H1 (cell line): Measurements from ENCODE around the gene PKP1. TPM values are rescaled to one million over a fixed set of nuclear protein-coding genes. Genes with fewer than 3 reads are reported as not detected.

Source experiments
- CTCF ChIA-PET: fragments of 300-600 bp; sonication (Branson Sonifier 250); formaldehyde crosslinking; loops from one replicate; lab custom pipeline; 2021; ENCODE audit not compliant: partially characterized antibody; lab: Charles Lee
- POLR2A ChIA-PET: fragments of 300-600 bp; sonication (Branson Sonifier 250); formaldehyde crosslinking; loops from one replicate; lab custom pipeline; 2021; ENCODE audit warnings: inconsistent platforms; ENCODE audit not compliant: partially characterized antibody; lab: Charles Lee
- DNase-seq, 2 experiments: peaks; one replicate each; pipeline versions ENCODE4 v3.0.0 to v3.0.0-alpha.2; 2010 to 2022; ENCODE audit warnings: low spot score in 2 of 2, low read depth in 1 of 2, mixed read lengths in 1 of 2
- FAIRE-seq: peaks from 2 replicates; lab custom pipeline; 2011; peaks lifted over from hg19 to GRCh38; lab: Jason Lieb, UNC
- H2AFZ ChIP-seq: 2 replicates; pipeline ENCODE4 v1.8.1; 2012; ENCODE audit warnings: low read length, inconsistent platforms
- H2AK5ac ChIP-seq: 2 replicates; pipeline ENCODE4 v1.6.1; 2013; ENCODE audit warnings: low read depth, low read length
- H2BK120ac ChIP-seq: replicated peaks from 2 replicates; pipeline ENCODE3; 2013; ENCODE audit warnings: low read depth, low read length, inconsistent platforms
- H2BK12ac ChIP-seq: 2 replicates; pipeline ENCODE4 v1.6.1; 2013; ENCODE audit warnings: low read depth, low read length
- H2BK15ac ChIP-seq: 2 replicates; pipeline ENCODE4 v1.6.1; 2013; ENCODE audit warnings: low read length
- H2BK20ac ChIP-seq: 2 replicates; pipeline ENCODE4 v1.6.1; 2013; ENCODE audit warnings: low read length
- H2BK5ac ChIP-seq: 2 replicates; pipeline ENCODE4 v1.6.1; 2013; ENCODE audit warnings: low read depth, low read length
- H3K14ac ChIP-seq: 2 replicates; pipeline ENCODE4 v1.6.1; 2013; ENCODE audit warnings: inconsistent platforms; ENCODE audit not compliant: insufficient read length
- H3K18ac ChIP-seq: 2 replicates; pipeline ENCODE4 v1.6.1; 2013; ENCODE audit warnings: low read length; ENCODE audit errors: extremely low read depth
- H3K23ac ChIP-seq: 2 replicates; pipeline ENCODE4 v1.6.1; 2013; ENCODE audit warnings: inconsistent platforms; ENCODE audit not compliant: insufficient read length
- H3K23me2 ChIP-seq: 2 replicates; pipeline ENCODE4 v1.6.1; 2013; ENCODE audit warnings: low read depth, low read length
- H3K27ac ChIP-seq: 2 replicates; pipeline ENCODE4 v1.6.1; 2011; ENCODE audit warnings: low read depth, low read length, inconsistent platforms
- H3K27me3 ChIP-seq, 4 experiments: replicated peaks in 1 of 4; 1 replicate in 1 of 4; 2 replicates in 3 of 4; pipeline versions ENCODE4 v1.6.1 to v1.8.1; 2011 to 2013; ENCODE audit warnings: low read length in 3 of 4, mild to moderate bottlenecking in 3 of 4, inconsistent platforms in 2 of 4, mixed read lengths in 2 of 4, moderate library complexity in 1 of 4; ENCODE audit not compliant: control insufficient read depth in 3 of 4, insufficient read depth in 3 of 4; ENCODE audit errors: extremely low read depth in 1 of 4
- H3K36me3 ChIP-seq, 4 experiments: 2 replicates each; pipeline versions ENCODE4 v1.6.1 to v1.8.1; 2011 to 2013; ENCODE audit warnings: mild to moderate bottlenecking in 4 of 4, low read length in 3 of 4, moderate library complexity in 2 of 4, control low read depth in 1 of 4, inconsistent platforms in 1 of 4; ENCODE audit not compliant: insufficient read depth in 4 of 4, control insufficient read depth in 2 of 4
- H3K4ac ChIP-seq: replicated peaks from 2 replicates; pipeline ENCODE3; 2013; ENCODE audit warnings: low read length, low read depth, mixed read lengths, inconsistent platforms; ENCODE audit not compliant: insufficient read length
- H3K4me1 ChIP-seq, 4 experiments: replicated peaks in 1 of 4; 1 replicate in 1 of 4; 2 replicates in 3 of 4; pipeline versions ENCODE4 v1.6.1 to v1.8.1; 2011 to 2013; ENCODE audit warnings: low read length in 3 of 4, inconsistent platforms in 2 of 4, mixed read lengths in 1 of 4; ENCODE audit not compliant: insufficient read depth in 4 of 4, control insufficient read depth in 3 of 4
- H3K4me2 ChIP-seq, 2 experiments: 2 replicates each; pipeline versions ENCODE4 v1.6.1 to v1.8.1; 2011 to 2013; ENCODE audit warnings: low read depth in 2 of 2, low read length in 2 of 2, control low read depth in 1 of 2, inconsistent platforms in 1 of 2, mild to moderate bottlenecking in 1 of 2; ENCODE audit not compliant: insufficient read depth in 1 of 2
- H3K4me3 ChIP-seq, 4 experiments: fragments of 200-600, 300-600 bp in 1 of 4; sonication (generic), shearing (Covaris generic), sonication (Bioruptor Twin) in 1 of 4; 2 replicates each; pipeline versions ENCODE4 v1.5.1 to v1.8.1; 2011 to 2016; ENCODE audit warnings: low read length in 4 of 4, low read depth in 3 of 4, control low read depth in 2 of 4, inconsistent platforms in 2 of 4, mild to moderate bottlenecking in 2 of 4, mixed read lengths in 1 of 4, moderate library complexity in 1 of 4; ENCODE audit not compliant: insufficient read depth in 2 of 4; ENCODE audit errors: extremely low read depth in 1 of 4
- H3K56ac ChIP-seq: replicated peaks from 2 replicates; pipeline ENCODE3; 2013; ENCODE audit warnings: low read depth, mild to moderate bottlenecking, mixed read lengths, low read length, inconsistent platforms; ENCODE audit not compliant: insufficient read length
- H3K79me1 ChIP-seq: 2 replicates; pipeline ENCODE4 v1.6.1; 2013; ENCODE audit warnings: low read depth, low read length, control low read depth
- H3K79me2 ChIP-seq, 2 experiments: 2 replicates each; pipeline versions ENCODE4 v1.6.1 to v1.8.1; 2012 to 2013; ENCODE audit warnings: low read length in 2 of 2, mild to moderate bottlenecking in 2 of 2, inconsistent platforms in 1 of 2; ENCODE audit not compliant: insufficient read depth in 2 of 2, control insufficient read depth in 1 of 2
- H3K9ac ChIP-seq, 4 experiments: replicated peaks in 1 of 4; 1 replicate in 1 of 4; 2 replicates in 3 of 4; pipeline versions ENCODE4 v1.6.1 to v1.8.1; 2011 to 2013; ENCODE audit warnings: low read depth in 3 of 4, low read length in 3 of 4, control low read depth in 2 of 4, mild to moderate bottlenecking in 2 of 4, moderate library complexity in 2 of 4, inconsistent platforms in 1 of 4; ENCODE audit errors: extremely low read depth in 1 of 4
- H3K9me3 ChIP-seq, 2 experiments: 2 replicates each; pipeline versions ENCODE4 v1.6.1 to v1.8.1; 2012 to 2013; ENCODE audit warnings: mild to moderate bottlenecking in 2 of 2, moderate library complexity in 2 of 2, control low read depth in 1 of 2, inconsistent platforms in 1 of 2, low read depth in 1 of 2, low read length in 1 of 2, mixed read lengths in 1 of 2; ENCODE audit not compliant: insufficient read depth in 2 of 2
- H4K20me1 ChIP-seq, 2 experiments: replicated peaks in 1 of 2; 2 replicates each; pipeline versions ENCODE3 to v1.8.1; 2011 to 2013; ENCODE audit warnings: inconsistent platforms in 2 of 2, low read length in 2 of 2, mild to moderate bottlenecking in 1 of 2; ENCODE audit not compliant: insufficient read depth in 2 of 2, control insufficient read depth in 1 of 2
- H4K5ac ChIP-seq: 2 replicates; pipeline ENCODE4 v1.6.1; 2013; ENCODE audit warnings: low read length, low read depth, mixed read lengths, inconsistent platforms; ENCODE audit not compliant: insufficient read length
- H4K8ac ChIP-seq: 2 replicates; pipeline ENCODE4 v1.8.0; 2013; ENCODE audit warnings: mild to moderate bottlenecking, moderate library complexity, low read length, inconsistent platforms; ENCODE audit not compliant: insufficient read depth; ENCODE audit errors: extremely low read depth
- H4K91ac ChIP-seq: replicated peaks from 2 replicates; pipeline ENCODE3; 2013; ENCODE audit warnings: low read length, mixed read lengths, inconsistent platforms; ENCODE audit not compliant: insufficient read length
- CTCF ChIP-seq, 3 experiments: IDR thresholded peaks; 1 replicate in 2 of 3; 2 replicates in 1 of 3; pipeline versions ENCODE4 v1.5.1 to v1.6.1; 2011; ENCODE audit warnings: low read length in 3 of 3, mild to moderate bottlenecking in 3 of 3, inconsistent platforms in 2 of 3, low read depth in 1 of 3, moderate library complexity in 1 of 3; ENCODE audit not compliant: insufficient read depth in 1 of 3; ENCODE audit errors: control extremely low read depth in 1 of 3
- GABPA ChIP-seq: IDR thresholded peaks from 2 replicates; pipeline ENCODE4 v1.6.1; 2011; ENCODE audit warnings: mild to moderate bottlenecking, low read length, moderate library complexity, borderline replicate concordance; ENCODE audit not compliant: insufficient read depth
- POLR2A ChIP-seq, 2 experiments: IDR thresholded peaks; 1 replicate in 1 of 2; 2 replicates in 1 of 2; pipeline ENCODE4 v1.6.1; 2011; ENCODE audit warnings: low read depth in 2 of 2, low read length in 2 of 2, mild to moderate bottlenecking in 2 of 2; ENCODE audit errors: control extremely low read depth in 1 of 2
- POLR2AphosphoS5 ChIP-seq: IDR thresholded peaks from 2 replicates; pipeline ENCODE4 v1.6.1; 2011; ENCODE audit warnings: low read depth, low read length
- RAD21 ChIP-seq, 2 experiments: IDR thresholded peaks in 1 of 2; conservative IDR thresholded peaks in 1 of 2; 2 replicates each; pipeline ENCODE4 v1.6.1; 2011; ENCODE audit warnings: low read depth in 2 of 2, low read length in 2 of 2, improper control_type of control experiment in 1 of 2, inconsistent platforms in 1 of 2, mild to moderate bottlenecking in 1 of 2, moderate library complexity in 1 of 2
- SP2 ChIP-seq: IDR thresholded peaks from 2 replicates; pipeline ENCODE4 v1.6.1; 2012; ENCODE audit warnings: mild to moderate bottlenecking, low read length, inconsistent platforms
- WGBS, 2 experiments: shearing (Covaris generic) in 1 of 2; methylation state at CpG; one replicate each; pipeline versions ENCODE4 v1.1.6 to v1.1.7; 2013 to 2015; ENCODE audit warnings: low lambda C conversion rate in 2 of 2, mixed read lengths in 2 of 2, inconsistent platforms in 1 of 2, low coverage in 1 of 2, missing lambda C conversion rate in 1 of 2; ENCODE audit not compliant: insufficient replicate concordance in 2 of 2, insufficient coverage in 1 of 2, insufficient read length in 1 of 2; ENCODE audit errors: extremely low coverage in 1 of 2, missing lambda C conversion rate in 1 of 2; 5-methylcytosine and 5-hydroxymethylcytosine counted together
- polyA plus RNA-seq, 7 experiments: library from polyadenylated mRNA; depleted of rRNA in 3 of 7; stranded (reverse) in 5 of 7; unstranded in 2 of 7; fragments of >200 nt in 5 of 7; fragments of 200-250 nt in 2 of 7; gene quantifications; 1 replicate in 5 of 7; 2 replicates in 1 of 7; 4 replicates in 1 of 7; pipeline versions ENCODE4 v1.2.1 to v1.2.3, GENCODE V29; 2011 to 2013; ENCODE audit warnings: missing spikeins in 2 of 7, mixed read lengths in 2 of 7
- total RNA-seq: library from RNA; stranded (reverse); fragmentation: NEBNext Ultra II Directional; extraction: Animal tissue kit (Norgen Biotek cat#: 25700); gene quantifications from 2 replicates; pipeline ENCODE4 v1.2.1, GENCODE V29; 2021
- TF ChIP-seq, protein P1 (sequence below): IDR thresholded peaks from 2 replicates; pipeline ENCODE4 v1.6.1; 2012; ENCODE audit warnings: inconsistent platforms

The PKP1 gene
- total and polyA plus RNA-seq, 2 of the 8 experiments (the other 6 are each of a cell fraction or from before 2014, with no cell fraction given) = 0.21 to 0.95 TPM

DNA sequence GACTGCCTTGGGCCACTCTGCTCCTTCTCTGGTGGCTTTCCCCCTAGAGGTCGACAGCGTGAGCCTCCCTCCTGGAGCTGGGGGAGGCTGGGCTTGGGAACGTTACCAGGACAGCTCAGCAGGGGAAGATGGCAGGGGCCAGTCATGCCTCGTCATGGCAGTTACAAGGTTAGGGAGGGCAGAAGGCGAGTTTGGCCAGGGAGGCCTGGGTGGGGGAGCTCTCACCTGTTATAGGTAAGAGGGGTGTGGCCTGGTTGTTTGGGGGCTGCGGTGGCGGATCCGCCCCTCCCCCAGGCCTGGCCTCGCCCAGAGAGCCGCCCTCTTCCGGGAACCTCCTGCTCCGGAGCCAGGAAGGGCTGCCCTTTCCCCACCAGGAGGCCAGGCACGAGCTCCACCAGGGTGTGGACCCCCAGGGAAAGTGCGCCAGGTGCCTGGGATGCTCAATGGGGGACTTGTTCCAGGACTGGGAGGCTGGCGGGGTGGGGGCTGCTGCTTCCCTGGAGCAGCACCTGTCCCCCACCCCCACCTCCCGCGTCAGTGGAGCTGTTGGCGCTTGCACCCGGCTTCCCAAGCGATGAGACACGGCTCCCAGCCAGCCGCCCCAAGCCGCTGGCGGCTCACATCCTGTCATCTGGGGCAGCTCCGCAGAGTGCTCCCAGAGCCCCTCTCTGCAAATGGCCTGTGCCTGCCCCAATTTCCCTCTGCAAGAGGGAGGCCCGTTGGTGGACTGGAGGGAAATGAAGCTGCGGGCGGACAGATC, 23.6 kb upstream of the PKP1 start:
- peak overlapping the region; percentile 37 to 57 (median 50); a peak in 7 of 8 replicates for H3K4me3 ChIP-seq
- ChIA-PET POLR2A (interaction anchor here (0.6 to 2.3 kb wide), 10 partner anchors 49 to 959 kb away, joined by 3 to 11 read pairs (median 4); no protein-coding TSS in a partner anchor), CTCF (interaction anchor here (0.6 to 9.7 kb wide), 35 partner anchors 7 to 628 kb away, joined by 3 to 154 read pairs (median 5); partner anchors contain the start of gene PKP1)
- H2AK5ac ChIP-seq = no peak overlapping the region
- H2BK20ac ChIP-seq = no peak overlapping the region
- H2BK15ac ChIP-seq = peak overlapping the region; percentile 81; the same call in 1 of the 2 replicates
- no peaks in the 10 kb centered on the region for H3K36me3 ChIP-seq
- H3K23me2 ChIP-seq = peaks cover 32% of the 10 kb centered on the region; the same call in 1 of the 2 replicates
- H3K79me1 ChIP-seq = no peaks in the 10 kb centered on the region
- peak overlapping the region; percentile 94 for H3K18ac ChIP-seq
- peak overlapping the region; percentile 29 for H4K5ac ChIP-seq
- WGBS, 2 experiments = 12% methylated on average over 21 of the region's 28 CpGs; no CpG with 5 or more reads in 1 of the 2 experiments
- H2BK120ac ChIP-seq = peak overlapping the region; percentile 43
- no peaks in the 10 kb centered on the region for H3K9me3 ChIP-seq
- FAIRE-seq (no peak), DNase-seq (peak; percentile 47 to 86)
- no peak overlapping the region for H3K14ac ChIP-seq
- no peaks in the 10 kb centered on the region for H3K79me2 ChIP-seq
- H4K20me1 ChIP-seq = no peaks in the 10 kb centered on the region
- peak overlapping the region; percentile 35 for H3K56ac ChIP-seq
- peaks cover 0 to 11% (median 11%) of the 10 kb centered on the region in 4 experiments; a peak in 6 of 7 replicates for H3K4me1 ChIP-seq
- H3K4me2 ChIP-seq = peak overlapping the region; percentile 81 to 87
- no peak overlapping the region; a peak in 1 of 7 replicates for H3K9ac ChIP-seq
- H3K27me3 ChIP-seq = peaks cover 0 to 8% (median 0%) of the 10 kb centered on the region in 4 experiments; a peak in 3 of 7 replicates
- H4K91ac ChIP-seq = peak overlapping the region; percentile 45
- peak overlapping the region; percentile 94 for H2AFZ ChIP-seq
- peak overlapping the region; percentile 50; the same call in 1 of the 2 replicates for H2BK12ac ChIP-seq
- H2BK5ac ChIP-seq = peak overlapping the region; percentile 83; the same call in 1 of the 2 replicates
- H4K8ac ChIP-seq = peak overlapping the region; percentile 75
- no peak overlapping the region for H3K23ac ChIP-seq
- no peak overlapping the region for H3K4ac ChIP-seq
- H3K27ac ChIP-seq = no peak overlapping the region
- TF ChIP-seq, protein P1, sequence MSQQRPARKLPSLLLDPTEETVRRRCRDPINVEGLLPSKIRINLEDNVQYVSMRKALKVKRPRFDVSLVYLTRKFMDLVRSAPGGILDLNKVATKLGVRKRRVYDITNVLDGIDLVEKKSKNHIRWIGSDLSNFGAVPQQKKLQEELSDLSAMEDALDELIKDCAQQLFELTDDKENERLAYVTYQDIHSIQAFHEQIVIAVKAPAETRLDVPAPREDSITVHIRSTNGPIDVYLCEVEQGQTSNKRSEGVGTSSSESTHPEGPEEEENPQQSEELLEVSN = peak; percentile 56; the same call in 1 of the 2 replicates
- TF ChIP-seq POLR2A (IDR thresholded peaks at IDR 0.05; ENCODE audit: control extremely low read depth in 1 of 2, low read depth in 2 of 2, low read length in 2 of 2) (0 out of 3 replicates have a peak, but pooled peaks of 1 of the 2 experiments have one; percentile 25), RAD21 (IDR thresholded peaks at IDR 0.05 in 1 of 2, conservative IDR thresholded peaks at IDR 0.05 in 1 of 2; ENCODE audit: low read depth in 2 of 2, low read length in 2 of 2) (no peak), CTCF (IDR thresholded peaks at IDR 0.05; ENCODE audit: control extremely low read depth in 1 of 3, insufficient read depth in 1 of 3, low read depth in 1 of 3, low read length in 3 of 3) (peak; percentile 4 to 23 (median 8); a peak in 3 of 4 replicates), SP2 (no peak), GABPA (peak; percentile 8; the same call in 1 of the 2 replicates), POLR2AphosphoS5 (no peak)
